Neural progenitor cell (in vitro differentiated cells): ENCODE results near the gene GAD1. TPM values are rescaled to one million over a fixed set of nuclear protein-coding genes. Genes with fewer than 3 reads are reported as not detected.

Source experiments
- DNase-seq: peaks from one replicate; pipeline ENCODE4 v3.0.0-alpha.2; 2016; ENCODE audit warnings: low spot score
- H2AFZ ChIP-seq: fragments of 200-600 bp; sonication (generic); replicated peaks from 2 replicates; pipeline ENCODE4 v1.6.1; 2016; ENCODE audit warnings: antibody characterized with exemption
- H3F3A ChIP-seq: fragments of 200-600 bp; sonication (generic); 2 replicates; pipeline ENCODE4 v1.6.1; 2016; ENCODE audit warnings: antibody characterized with exemption, low read depth
- H3K27ac ChIP-seq: fragments of 200-600 bp; sonication (generic); 2 replicates; pipeline ENCODE4 v1.5.1; 2016; ENCODE audit warnings: mild to moderate bottlenecking
- H3K27me3 ChIP-seq: fragments of 200-600 bp; sonication (generic); 2 replicates; pipeline ENCODE4 v1.6.1; 2016; ENCODE audit warnings: mild to moderate bottlenecking, moderate library complexity
- H3K36me3 ChIP-seq: fragments of 200-600 bp; sonication (generic); 2 replicates; pipeline ENCODE4 v1.5.1; 2016
- H3K4me1 ChIP-seq: fragments of 200-600 bp; sonication (generic); 2 replicates; pipeline ENCODE4 v1.6.1; 2016; ENCODE audit warnings: mixed run types
- H3K4me2 ChIP-seq: fragments of 200-600 bp; sonication (generic); 2 replicates; pipeline ENCODE4 v1.6.1; 2016
- H3K4me3 ChIP-seq: fragments of 200-600 bp; sonication (generic); 2 replicates; pipeline ENCODE4 v1.5.1; 2016
- H3K79me2 ChIP-seq: fragments of 200-600 bp; sonication (generic); 2 replicates; pipeline ENCODE4 v1.6.1; 2016; ENCODE audit warnings: low read depth
- H3K9ac ChIP-seq: fragments of 200-600 bp; sonication (generic); 2 replicates; pipeline ENCODE4 v1.6.1; 2016
- H3K9me3 ChIP-seq: fragments of 200-600 bp; sonication (generic); 2 replicates; pipeline ENCODE4 v1.5.1; 2016; ENCODE audit warnings: low read depth
- H4K20me1 ChIP-seq: fragments of 200-600 bp; sonication (generic); 2 replicates; pipeline ENCODE4 v1.6.1; 2016; ENCODE audit warnings: low read depth
- H3K27ac Mint-ChIP-seq: 3 replicates; pipeline ENCODE4 v1.8.0; 2021; ENCODE audit warnings: mixed read lengths
- H3K27me3 Mint-ChIP-seq: 2 replicates; pipeline ENCODE4 v1.8.0; 2022; ENCODE audit warnings: low read depth, mild to moderate bottlenecking, inconsistent platforms, moderate library complexity, mixed read lengths; ENCODE audit not compliant: insufficient read depth
- H3K36me3 Mint-ChIP-seq: 3 replicates; pipeline ENCODE4 v1.8.0; 2021; ENCODE audit warnings: mixed read lengths
- H3K4me1 Mint-ChIP-seq: 3 replicates; pipeline ENCODE4 v1.8.0; 2021; ENCODE audit warnings: mixed read lengths
- H3K4me3 Mint-ChIP-seq: 3 replicates; pipeline ENCODE4 v1.8.0; 2021; ENCODE audit warnings: mild to moderate bottlenecking, moderate library complexity, mixed read lengths
- H3K9me3 Mint-ChIP-seq: 3 replicates; pipeline ENCODE4 v1.8.0; 2020; ENCODE audit warnings: mixed read lengths
- EZH2 ChIP-seq: fragments of 200-600 bp; sonication (generic); IDR thresholded peaks from 2 replicates; pipeline ENCODE4 v1.6.1; 2017; ENCODE audit warnings: antibody characterized with exemption, mild to moderate bottlenecking, moderate library complexity
- EZH2phosphoT487 ChIP-seq: fragments of 200-600 bp; sonication (generic); IDR thresholded peaks from 2 replicates; pipeline ENCODE4 v1.6.1; 2017; ENCODE audit warnings: antibody characterized with exemption
- total RNA-seq: library from RNA; depleted of rRNA; stranded (reverse); fragments of >200 nt; gene quantifications from 2 replicates; pipeline ENCODE4 v1.2.3, GENCODE V29; 2015; ENCODE audit warnings: low replicate concordance
- TF ChIP-seq, protein P1 (sequence below): fragments of 200-600 bp; sonication (generic); IDR thresholded peaks from 2 replicates; pipeline ENCODE4 v1.5.1; 2017; ENCODE audit warnings: antibody characterized with exemption, mild to moderate bottlenecking

The GAD1 gene
- total RNA-seq, 1 donor from 2014 or later, result 10.7 TPM

DNA sequence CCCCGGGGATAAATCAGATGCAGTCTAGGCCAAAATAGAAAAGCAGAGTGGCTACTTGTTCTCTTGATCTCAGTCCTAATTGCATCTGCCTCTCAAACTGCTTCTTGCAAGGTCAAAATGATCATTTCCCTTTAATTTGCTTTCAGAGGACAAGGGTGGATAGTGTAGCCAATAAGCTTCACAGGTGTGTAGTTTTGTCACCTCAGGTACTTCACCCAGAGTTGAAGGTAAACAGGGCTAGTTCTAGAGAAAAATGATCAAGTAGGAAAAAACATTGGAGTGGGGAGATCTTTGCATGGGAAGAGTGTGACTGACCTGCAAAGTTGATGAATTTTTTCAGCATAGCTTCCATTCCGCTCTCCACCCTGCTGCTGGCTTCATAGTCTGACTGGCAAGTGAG is 37.8 kb upstream of the GAD1 start:
- H3K4me2 ChIP-seq, result no peak overlapping the region
- H3F3A ChIP-seq, result peaks cover 8% of the 10 kb centered on the region
- peaks cover 5% of the 10 kb centered on the region for H3K4me1 ChIP-seq
- Mint-ChIP-seq H3K36me3 (no peaks in the 10 kb centered on the region), H3K4me1 (no peaks in the 10 kb centered on the region), H3K27ac (no peak overlapping the region), H3K4me3 (no peak overlapping the region), H3K27me3 (no peaks in the 10 kb centered on the region), H3K9me3 (no peaks in the 10 kb centered on the region)
- no peak overlapping the region for H3K27ac ChIP-seq
- no peaks in the 10 kb centered on the region for H3K27me3 ChIP-seq
- H3K9me3 ChIP-seq, result no peaks in the 10 kb centered on the region
- no peaks in the 10 kb centered on the region for H3K79me2 ChIP-seq
- no peak overlapping the region for H3K4me3 ChIP-seq
- no peaks in the 10 kb centered on the region for H3K36me3 ChIP-seq
- H2AFZ ChIP-seq, result no peak overlapping the region
- no peak for DNase-seq
- H3K9ac ChIP-seq, result no peak overlapping the region
- H4K20me1 ChIP-seq, result no peaks in the 10 kb centered on the region
- TF ChIP-seq, protein P1, sequence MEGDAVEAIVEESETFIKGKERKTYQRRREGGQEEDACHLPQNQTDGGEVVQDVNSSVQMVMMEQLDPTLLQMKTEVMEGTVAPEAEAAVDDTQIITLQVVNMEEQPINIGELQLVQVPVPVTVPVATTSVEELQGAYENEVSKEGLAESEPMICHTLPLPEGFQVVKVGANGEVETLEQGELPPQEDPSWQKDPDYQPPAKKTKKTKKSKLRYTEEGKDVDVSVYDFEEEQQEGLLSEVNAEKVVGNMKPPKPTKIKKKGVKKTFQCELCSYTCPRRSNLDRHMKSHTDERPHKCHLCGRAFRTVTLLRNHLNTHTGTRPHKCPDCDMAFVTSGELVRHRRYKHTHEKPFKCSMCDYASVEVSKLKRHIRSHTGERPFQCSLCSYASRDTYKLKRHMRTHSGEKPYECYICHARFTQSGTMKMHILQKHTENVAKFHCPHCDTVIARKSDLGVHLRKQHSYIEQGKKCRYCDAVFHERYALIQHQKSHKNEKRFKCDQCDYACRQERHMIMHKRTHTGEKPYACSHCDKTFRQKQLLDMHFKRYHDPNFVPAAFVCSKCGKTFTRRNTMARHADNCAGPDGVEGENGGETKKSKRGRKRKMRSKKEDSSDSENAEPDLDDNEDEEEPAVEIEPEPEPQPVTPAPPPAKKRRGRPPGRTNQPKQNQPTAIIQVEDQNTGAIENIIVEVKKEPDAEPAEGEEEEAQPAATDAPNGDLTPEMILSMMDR, result no peak
- TF ChIP-seq EZH2 (no peak), EZH2phosphoT487 (no peak)

GRCh38 chr2:170779304-170779703 is 37.4 kb upstream of the GAD1 start:
- no peaks in the 10 kb centered on the region for H3K9me3 Mint-ChIP-seq

DNA sequence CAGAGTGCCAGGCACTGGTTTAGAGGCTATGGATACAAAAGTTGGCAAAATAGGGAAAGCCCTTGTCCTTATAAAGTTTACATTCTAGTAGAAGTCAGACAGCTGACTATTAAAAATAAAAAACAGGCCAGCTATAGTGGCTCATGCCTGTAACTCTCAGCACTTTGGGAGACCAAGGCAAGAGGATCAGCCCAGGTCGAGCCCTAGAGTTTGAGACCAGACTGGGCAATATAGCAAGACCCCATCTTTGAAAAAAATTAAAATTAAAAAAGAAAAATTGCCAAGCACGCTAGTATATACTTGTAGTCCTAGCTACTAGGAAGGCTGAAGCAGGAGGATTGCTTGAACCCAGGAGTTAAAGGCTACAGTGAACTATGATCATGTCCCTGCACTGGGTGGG is 34.0 kb upstream of the GAD1 start:
- Mint-ChIP-seq H3K27ac (no peak overlapping the region), H3K4me1 (no peaks in the 10 kb centered on the region), H3K36me3 (no peaks in the 10 kb centered on the region), H3K9me3 (no peaks in the 10 kb centered on the region), H3K4me3 (no peak overlapping the region), H3K27me3 (peaks cover 4% of the 10 kb centered on the region)
- Histone ChIP-seq H3K27ac (no peak overlapping the region), H3K27me3 (no peaks in the 10 kb centered on the region), H3K9me3 (no peaks in the 10 kb centered on the region), H3K9ac (no peak overlapping the region), H3K79me2 (no peaks in the 10 kb centered on the region), H4K20me1 (no peaks in the 10 kb centered on the region), H2AFZ (no peak overlapping the region), H3K4me2 (no peak overlapping the region), H3F3A (peaks cover 8% of the 10 kb centered on the region), H3K36me3 (no peaks in the 10 kb centered on the region), H3K4me1 (peaks cover under 1% of the 10 kb centered on the region), H3K4me3 (no peak overlapping the region)
- no peak for DNase-seq
- TF ChIP-seq, protein P1, result no peak
- TF ChIP-seq EZH2, result no peak

More at GRCh38 chr2:170779304-170779703, 37.4 kb upstream of the GAD1 start:
- Mint-ChIP-seq H3K27ac (no peak overlapping the region), H3K4me3 (no peak overlapping the region), H3K36me3 (no peaks in the 10 kb centered on the region), H3K27me3 (no peaks in the 10 kb centered on the region), H3K4me1 (no peaks in the 10 kb centered on the region)
- Histone ChIP-seq H3K79me2 (no peaks in the 10 kb centered on the region), H3K27ac (no peak overlapping the region), H3K36me3 (no peaks in the 10 kb centered on the region), H3K9me3 (no peaks in the 10 kb centered on the region), H3K27me3 (no peaks in the 10 kb centered on the region), H2AFZ (no peak overlapping the region), H3K9ac (no peak overlapping the region), H4K20me1 (no peaks in the 10 kb centered on the region), H3K4me3 (no peak overlapping the region), H3F3A (peaks cover 8% of the 10 kb centered on the region), H3K4me1 (peaks cover 5% of the 10 kb centered on the region), H3K4me2 (no peak overlapping the region)
- no peak for DNase-seq
- no peak for TF ChIP-seq EZH2
- no peak for TF ChIP-seq EZH2phosphoT487
- TF ChIP-seq, protein P1, result no peak

DNA sequence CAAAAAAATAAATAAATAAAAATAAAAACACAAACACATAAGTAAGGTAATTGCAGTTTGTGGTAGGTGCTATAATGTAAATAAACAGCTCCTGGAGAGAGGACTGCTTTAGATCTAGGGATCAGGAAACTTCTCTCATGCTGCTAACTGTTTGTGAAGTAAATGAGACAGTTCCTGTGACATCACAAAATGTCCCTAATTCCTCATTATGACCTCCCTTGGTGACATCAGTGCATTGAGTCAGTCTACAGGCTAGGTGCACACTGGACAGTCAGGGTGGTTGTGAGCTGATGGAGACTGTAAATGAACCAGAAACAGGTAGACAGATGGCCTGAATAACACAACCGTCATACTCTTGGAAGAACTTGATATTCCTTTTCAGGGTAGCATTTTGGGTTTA is 33.1 kb upstream of the GAD1 start:
- H3K9me3 Mint-ChIP-seq, result no peaks in the 10 kb centered on the region
- H3K4me1 Mint-ChIP-seq, result no peaks in the 10 kb centered on the region
- no peaks in the 10 kb centered on the region for H3K27me3 ChIP-seq
- no peak overlapping the region for H3K4me3 Mint-ChIP-seq
- H2AFZ ChIP-seq, result no peak overlapping the region
- no peak overlapping the region for H3K4me3 ChIP-seq
- no peak overlapping the region for H3K4me2 ChIP-seq
- H3K27me3 Mint-ChIP-seq, result peaks cover 4% of the 10 kb centered on the region
- H4K20me1 ChIP-seq, result no peaks in the 10 kb centered on the region
- H3K36me3 Mint-ChIP-seq, result no peaks in the 10 kb centered on the region
- H3K36me3 ChIP-seq, result no peaks in the 10 kb centered on the region
- H3K4me1 ChIP-seq, result no peaks in the 10 kb centered on the region
- no peak overlapping the region for H3K27ac ChIP-seq
- H3K9ac ChIP-seq, result no peak overlapping the region
- peaks cover 4% of the 10 kb centered on the region for H3F3A ChIP-seq
- H3K9me3 ChIP-seq, result no peaks in the 10 kb centered on the region
- H3K27ac Mint-ChIP-seq, result no peak overlapping the region
- TF ChIP-seq EZH2phosphoT487 (no peak), EZH2 (no peak)
- TF ChIP-seq, protein P1, result no peak
- DNase-seq, result no peak
- H3K79me2 ChIP-seq, result no peaks in the 10 kb centered on the region
